ENCODE data around the gene INSRR.

Gene INSRR

GRCh38 chr1:156845055-156845952 lies 13.6 kb downstream of the INSRR start:
- Histone ChIP-seq H2AFZ (ENCODE audit: low read depth) (no peak overlapping the region), H3K79me2 (ENCODE audit: insufficient read depth, low read depth) (no peaks in the 10 kb centered on the region), H3K4me2 (no peak overlapping the region), H3K27ac (no peak overlapping the region), H3K4me1 (ENCODE audit: low read depth, poor library complexity, severe bottlenecking) (no peaks in the 10 kb centered on the region), H3K4me3 (IDR thresholded peaks at IDR 0.05; ENCODE audit: insufficient read depth, low read depth, low read length) (no peak overlapping the region), H3K36me3 (ENCODE audit: insufficient read depth) (no peaks in the 10 kb centered on the region), H3K9ac (no peak overlapping the region), H3K27me3 (ENCODE audit: insufficient read depth, low read depth) (peaks cover 78% of the 10 kb centered on the region), H4K20me1 (ENCODE audit: insufficient read depth) (no peaks in the 10 kb centered on the region)
- TF ChIP-seq, protein P1, sequence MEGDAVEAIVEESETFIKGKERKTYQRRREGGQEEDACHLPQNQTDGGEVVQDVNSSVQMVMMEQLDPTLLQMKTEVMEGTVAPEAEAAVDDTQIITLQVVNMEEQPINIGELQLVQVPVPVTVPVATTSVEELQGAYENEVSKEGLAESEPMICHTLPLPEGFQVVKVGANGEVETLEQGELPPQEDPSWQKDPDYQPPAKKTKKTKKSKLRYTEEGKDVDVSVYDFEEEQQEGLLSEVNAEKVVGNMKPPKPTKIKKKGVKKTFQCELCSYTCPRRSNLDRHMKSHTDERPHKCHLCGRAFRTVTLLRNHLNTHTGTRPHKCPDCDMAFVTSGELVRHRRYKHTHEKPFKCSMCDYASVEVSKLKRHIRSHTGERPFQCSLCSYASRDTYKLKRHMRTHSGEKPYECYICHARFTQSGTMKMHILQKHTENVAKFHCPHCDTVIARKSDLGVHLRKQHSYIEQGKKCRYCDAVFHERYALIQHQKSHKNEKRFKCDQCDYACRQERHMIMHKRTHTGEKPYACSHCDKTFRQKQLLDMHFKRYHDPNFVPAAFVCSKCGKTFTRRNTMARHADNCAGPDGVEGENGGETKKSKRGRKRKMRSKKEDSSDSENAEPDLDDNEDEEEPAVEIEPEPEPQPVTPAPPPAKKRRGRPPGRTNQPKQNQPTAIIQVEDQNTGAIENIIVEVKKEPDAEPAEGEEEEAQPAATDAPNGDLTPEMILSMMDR (conservative IDR thresholded peaks at IDR 0.05; ENCODE audit: low read depth, low read length) = no peak

GRCh38 chr1:156844638-156845037 lies 14.3 kb downstream of the INSRR start:
- Histone ChIP-seq H3K4me2 (no peak overlapping the region), H4K20me1 (ENCODE audit: insufficient read depth) (no peaks in the 10 kb centered on the region), H3K79me2 (ENCODE audit: insufficient read depth, low read depth) (no peaks in the 10 kb centered on the region), H3K27me3 (ENCODE audit: insufficient read depth, low read depth) (peaks cover 85% of the 10 kb centered on the region), H3K36me3 (ENCODE audit: insufficient read depth) (no peaks in the 10 kb centered on the region), H3K9ac (no peak overlapping the region), H3K27ac (no peak overlapping the region), H2AFZ (ENCODE audit: low read depth) (no peak overlapping the region), H3K4me3 (IDR thresholded peaks at IDR 0.05; ENCODE audit: insufficient read depth, low read depth, low read length) (no peak overlapping the region), H3K4me1 (ENCODE audit: low read depth, poor library complexity, severe bottlenecking) (no peaks in the 10 kb centered on the region)
- TF ChIP-seq, protein P1 (conservative IDR thresholded peaks at IDR 0.05; ENCODE audit: low read depth, low read length) = no peak

DNA sequence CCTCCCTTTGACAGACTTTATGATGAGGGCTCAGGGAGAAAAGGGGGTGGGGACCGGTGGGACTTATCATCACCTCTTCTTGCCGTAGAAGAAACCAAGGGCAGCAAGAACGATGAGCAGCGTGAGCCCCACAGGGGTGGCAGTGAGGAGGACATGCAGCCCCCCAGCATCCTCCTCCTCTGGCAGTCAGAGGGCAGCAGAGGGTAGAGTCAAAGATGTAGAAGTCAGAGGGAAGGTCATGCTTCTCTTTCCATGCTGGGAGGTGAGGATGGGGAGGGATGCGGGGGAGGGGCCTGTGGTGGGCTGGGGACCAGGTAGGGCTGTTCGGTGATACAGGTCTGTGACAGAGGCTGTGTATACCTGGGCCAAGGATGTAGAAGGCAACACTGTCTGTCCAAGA lies 14.8 kb downstream of the INSRR start:
- no peak overlapping the region for H2AFZ ChIP-seq (ENCODE audit: low read depth)
- H4K20me1 ChIP-seq (ENCODE audit: insufficient read depth) = no peaks in the 10 kb centered on the region
- no peak overlapping the region for H3K9ac ChIP-seq
- TF ChIP-seq, protein P1 (conservative IDR thresholded peaks at IDR 0.05; ENCODE audit: low read depth, low read length) = no peak
- H3K27ac ChIP-seq = no peak overlapping the region
- H3K79me2 ChIP-seq (ENCODE audit: insufficient read depth, low read depth) = no peaks in the 10 kb centered on the region
- no peak overlapping the region for H3K4me3 ChIP-seq (IDR thresholded peaks at IDR 0.05; ENCODE audit: insufficient read depth, low read depth, low read length)
- H3K4me1 ChIP-seq (ENCODE audit: low read depth, poor library complexity, severe bottlenecking) = no peaks in the 10 kb centered on the region
- H3K4me2 ChIP-seq = no peak overlapping the region
- no peaks in the 10 kb centered on the region for H3K36me3 ChIP-seq (ENCODE audit: insufficient read depth)
- peaks cover 85% of the 10 kb centered on the region for H3K27me3 ChIP-seq (ENCODE audit: insufficient read depth, low read depth)

DNA sequence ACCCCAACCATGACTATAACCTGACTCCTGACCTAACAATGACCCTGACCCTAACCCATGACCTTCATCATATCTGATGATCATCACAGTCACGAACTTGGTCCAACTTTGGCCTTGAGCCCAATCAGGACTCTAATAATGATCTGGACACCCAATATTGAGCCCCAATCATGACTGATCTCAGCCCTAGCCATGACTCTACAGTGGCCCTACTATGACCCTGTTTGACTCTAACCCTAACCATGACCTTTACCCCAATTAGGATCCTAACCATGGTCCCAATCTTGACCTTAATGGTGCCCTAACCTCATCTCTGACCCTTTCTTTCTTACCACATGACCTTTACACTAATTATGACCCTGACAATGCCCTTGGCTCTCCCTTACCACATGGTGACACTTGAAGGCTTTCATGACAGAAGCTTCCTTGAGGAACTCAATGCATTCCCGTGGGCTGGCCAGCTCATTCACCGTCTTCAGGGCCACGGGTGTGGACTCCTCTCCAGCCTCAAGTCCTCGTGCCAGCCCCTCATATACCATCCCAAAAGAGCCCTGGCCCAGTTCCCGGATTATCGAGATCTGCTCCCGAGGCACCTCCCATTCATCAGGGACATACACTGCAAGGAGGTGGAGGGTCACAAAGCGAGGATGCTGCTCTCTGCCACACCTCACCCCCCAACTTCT lies 16.2 kb downstream of the INSRR start:
- Histone ChIP-seq H3K36me3 (ENCODE audit: insufficient read depth) (no peaks in the 10 kb centered on the region), H3K9ac (no peak overlapping the region), H3K4me1 (ENCODE audit: low read depth, poor library complexity, severe bottlenecking) (no peaks in the 10 kb centered on the region), H3K4me2 (no peak overlapping the region), H3K27me3 (ENCODE audit: insufficient read depth, low read depth) (peaks cover 88% of the 10 kb centered on the region), H3K4me3 (IDR thresholded peaks at IDR 0.05; ENCODE audit: insufficient read depth, low read depth, low read length) (no peak overlapping the region), H3K27ac (no peak overlapping the region), H4K20me1 (ENCODE audit: insufficient read depth) (no peaks in the 10 kb centered on the region), H3K79me2 (ENCODE audit: insufficient read depth, low read depth) (no peaks in the 10 kb centered on the region), H2AFZ (ENCODE audit: low read depth) (no peak overlapping the region)
- TF ChIP-seq, protein P1 (conservative IDR thresholded peaks at IDR 0.05; ENCODE audit: low read depth, low read length) = no peak

Data from KMS-11 (cell line).